PFSK-1 (cell line): Measurements from ENCODE around the gene NEK10.

Experiments used
- FOXP2 ChIP-seq: optimal IDR thresholded peaks from 2 replicates; pipeline ENCODE3; 2011; ENCODE audit warnings: borderline replicate concordance, control low read depth, inconsistent platforms; ENCODE audit not compliant: insufficient read depth; ENCODE audit errors: extremely low read length, extremely low read depth
- POLR2AphosphoS5 ChIP-seq: IDR thresholded peaks from 2 replicates; pipeline ENCODE4 v1.6.1; 2012; ENCODE audit warnings: low read depth, mild to moderate bottlenecking, control low read depth, low read length, moderate library complexity
- SIN3A ChIP-seq: IDR thresholded peaks from 2 replicates; pipeline ENCODE4 v1.6.1; 2012; ENCODE audit warnings: mild to moderate bottlenecking, low read length, moderate library complexity, borderline replicate concordance; ENCODE audit not compliant: insufficient read depth
- TAF1 ChIP-seq: IDR thresholded peaks from 2 replicates; pipeline ENCODE4 v1.6.1; 2012; ENCODE audit warnings: low read length, control low read depth, borderline replicate concordance; ENCODE audit not compliant: insufficient read depth
- TF ChIP-seq, protein P1 (sequence below), 2 experiments: IDR thresholded peaks; 2 replicates each; pipeline versions ENCODE4 v1.6.1 to v1.8.0; 2011 to 2012; ENCODE audit warnings: low read depth in 2 of 2, low read length in 2 of 2, control low read depth in 1 of 2, inconsistent platforms in 1 of 2, mild to moderate bottlenecking in 1 of 2, moderate library complexity in 1 of 2; ENCODE audit not compliant: insufficient read depth in 1 of 2

The NEK10 gene

DNA sequence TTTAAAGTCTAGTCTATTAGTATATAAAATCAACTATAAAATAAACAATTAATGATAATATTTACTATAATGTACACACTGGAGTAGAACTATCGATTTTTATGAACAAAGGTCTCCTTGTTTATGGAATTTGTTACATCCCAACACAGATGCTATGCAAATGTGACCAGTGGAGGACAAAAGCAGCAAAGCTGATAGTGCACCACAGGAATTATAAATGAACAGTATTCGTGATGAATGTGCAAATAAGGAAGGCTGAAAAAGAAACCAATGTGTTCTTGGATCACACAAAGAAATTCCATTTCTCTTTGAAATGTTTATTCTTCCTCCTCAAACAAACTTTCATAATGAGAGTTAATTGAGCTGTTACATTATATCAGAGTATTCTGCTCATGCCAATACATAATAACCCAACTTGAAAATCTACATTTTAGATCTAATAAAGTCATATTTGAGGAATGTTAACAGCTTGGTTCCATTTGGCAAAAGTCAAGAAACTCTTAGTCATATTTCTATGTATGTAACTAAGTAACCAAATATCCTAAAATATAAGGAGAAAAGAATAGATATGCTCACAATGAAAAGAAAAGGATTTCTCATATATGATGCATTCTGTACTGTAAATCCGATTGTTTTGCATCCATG lies 79.3 kb downstream of the NEK10 start:
- no peak for TF ChIP-seq POLR2AphosphoS5

DNA sequence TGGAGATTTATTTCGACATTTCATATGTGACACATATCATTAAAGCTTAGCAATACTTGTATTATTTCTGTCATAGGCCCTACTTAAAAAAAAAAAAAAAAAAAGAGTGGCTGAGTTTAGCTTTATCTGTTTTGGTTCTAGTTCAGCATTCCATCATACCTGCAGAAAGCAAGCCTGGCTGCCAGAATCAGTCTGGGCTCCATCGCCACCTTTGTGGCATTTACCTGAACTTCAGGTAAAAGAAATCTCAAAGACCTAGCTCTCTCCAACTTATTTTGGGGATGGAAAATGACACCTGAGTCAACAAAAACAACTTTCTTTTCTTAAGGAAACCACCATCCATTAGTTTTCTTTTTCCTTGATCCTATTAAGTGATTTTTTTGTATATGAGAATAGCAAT lies 82.1 kb downstream of the NEK10 start:
- TF ChIP-seq, protein P1, sequence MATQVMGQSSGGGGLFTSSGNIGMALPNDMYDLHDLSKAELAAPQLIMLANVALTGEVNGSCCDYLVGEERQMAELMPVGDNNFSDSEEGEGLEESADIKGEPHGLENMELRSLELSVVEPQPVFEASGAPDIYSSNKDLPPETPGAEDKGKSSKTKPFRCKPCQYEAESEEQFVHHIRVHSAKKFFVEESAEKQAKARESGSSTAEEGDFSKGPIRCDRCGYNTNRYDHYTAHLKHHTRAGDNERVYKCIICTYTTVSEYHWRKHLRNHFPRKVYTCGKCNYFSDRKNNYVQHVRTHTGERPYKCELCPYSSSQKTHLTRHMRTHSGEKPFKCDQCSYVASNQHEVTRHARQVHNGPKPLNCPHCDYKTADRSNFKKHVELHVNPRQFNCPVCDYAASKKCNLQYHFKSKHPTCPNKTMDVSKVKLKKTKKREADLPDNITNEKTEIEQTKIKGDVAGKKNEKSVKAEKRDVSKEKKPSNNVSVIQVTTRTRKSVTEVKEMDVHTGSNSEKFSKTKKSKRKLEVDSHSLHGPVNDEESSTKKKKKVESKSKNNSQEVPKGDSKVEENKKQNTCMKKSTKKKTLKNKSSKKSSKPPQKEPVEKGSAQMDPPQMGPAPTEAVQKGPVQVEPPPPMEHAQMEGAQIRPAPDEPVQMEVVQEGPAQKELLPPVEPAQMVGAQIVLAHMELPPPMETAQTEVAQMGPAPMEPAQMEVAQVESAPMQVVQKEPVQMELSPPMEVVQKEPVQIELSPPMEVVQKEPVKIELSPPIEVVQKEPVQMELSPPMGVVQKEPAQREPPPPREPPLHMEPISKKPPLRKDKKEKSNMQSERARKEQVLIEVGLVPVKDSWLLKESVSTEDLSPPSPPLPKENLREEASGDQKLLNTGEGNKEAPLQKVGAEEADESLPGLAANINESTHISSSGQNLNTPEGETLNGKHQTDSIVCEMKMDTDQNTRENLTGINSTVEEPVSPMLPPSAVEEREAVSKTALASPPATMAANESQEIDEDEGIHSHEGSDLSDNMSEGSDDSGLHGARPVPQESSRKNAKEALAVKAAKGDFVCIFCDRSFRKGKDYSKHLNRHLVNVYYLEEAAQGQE (IDR thresholded peaks at IDR 0.05; ENCODE audit: insufficient read depth in 1 of 2, low read depth in 2 of 2, low read length in 2 of 2) = no peak
- no peak for TF ChIP-seq FOXP2
- TF ChIP-seq TAF1 = no peak
- no peak for TF ChIP-seq SIN3A
- no peak for TF ChIP-seq POLR2AphosphoS5

DNA sequence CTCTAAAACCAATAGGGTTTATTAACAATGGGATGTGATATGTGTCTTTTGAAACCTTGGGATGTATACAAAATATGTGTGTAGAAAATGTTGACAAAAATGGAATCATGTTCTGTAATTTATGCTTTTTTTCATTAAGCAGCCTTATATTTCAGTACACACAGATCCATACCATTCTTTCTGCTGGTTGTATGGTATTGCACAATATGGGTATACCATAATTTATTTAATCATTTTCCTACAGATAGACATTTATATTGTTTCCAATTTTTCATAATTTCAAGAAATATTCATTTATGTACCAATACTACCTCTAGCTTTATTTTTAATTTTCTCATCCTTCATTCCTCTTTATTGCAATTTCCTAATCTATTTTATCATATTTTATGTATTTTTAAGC lies 83.5 kb downstream of the NEK10 start:
- TF ChIP-seq, protein P1 (IDR thresholded peaks at IDR 0.05; ENCODE audit: insufficient read depth in 1 of 2, low read depth in 2 of 2, low read length in 2 of 2) = no peak
- no peak for TF ChIP-seq POLR2AphosphoS5
- no peak for TF ChIP-seq SIN3A
- no peak for TF ChIP-seq FOXP2
- no peak for TF ChIP-seq TAF1

DNA sequence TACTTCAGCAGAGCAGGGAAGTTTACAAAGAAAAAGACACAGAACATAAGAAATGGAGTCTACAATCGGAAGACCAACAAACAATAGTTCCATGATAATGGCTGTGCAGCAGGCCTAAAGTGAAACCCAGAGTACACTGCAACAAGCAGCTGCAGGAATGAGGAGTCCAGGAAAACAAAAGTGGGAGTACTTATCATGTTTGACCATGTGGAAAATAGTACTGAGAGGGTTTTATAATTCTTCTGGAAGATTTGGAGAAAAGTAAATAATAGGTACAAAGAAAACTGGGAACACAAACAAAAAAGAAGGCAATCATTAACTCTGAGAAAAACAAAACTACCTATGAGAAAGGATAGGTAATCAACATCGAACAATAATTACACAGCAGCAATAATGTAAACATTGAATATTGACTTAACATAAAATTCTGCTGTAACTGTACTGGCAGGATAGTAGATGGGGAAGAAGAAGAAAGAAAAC lies 87.5 kb downstream of the NEK10 start:
- no peak for TF ChIP-seq FOXP2

DNA sequence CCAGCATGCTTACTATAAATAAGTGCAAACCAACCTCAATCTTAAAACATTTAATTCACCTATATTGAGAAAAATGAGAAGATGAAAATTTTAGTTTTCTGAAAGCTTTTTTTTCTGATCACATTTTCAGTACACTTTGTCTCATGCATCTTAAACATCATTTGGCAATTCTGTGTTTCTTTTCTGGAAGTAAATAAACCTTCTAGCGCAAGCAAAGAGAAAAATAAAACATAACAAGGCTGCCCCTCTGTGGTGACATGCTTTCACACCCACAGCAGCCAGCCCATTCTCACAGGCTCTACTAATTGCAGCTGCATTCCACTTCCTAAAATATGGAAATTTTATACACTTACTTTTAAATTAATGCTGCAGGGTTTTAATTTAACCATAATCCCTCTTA lies 90.1 kb downstream of the NEK10 start:
- TF ChIP-seq, protein P1 (IDR thresholded peaks at IDR 0.05; ENCODE audit: insufficient read depth in 1 of 2, low read depth in 2 of 2, low read length in 2 of 2) = no peak
- TF ChIP-seq POLR2AphosphoS5 (no peak), TAF1 (no peak), FOXP2 (no peak), SIN3A (no peak)

DNA sequence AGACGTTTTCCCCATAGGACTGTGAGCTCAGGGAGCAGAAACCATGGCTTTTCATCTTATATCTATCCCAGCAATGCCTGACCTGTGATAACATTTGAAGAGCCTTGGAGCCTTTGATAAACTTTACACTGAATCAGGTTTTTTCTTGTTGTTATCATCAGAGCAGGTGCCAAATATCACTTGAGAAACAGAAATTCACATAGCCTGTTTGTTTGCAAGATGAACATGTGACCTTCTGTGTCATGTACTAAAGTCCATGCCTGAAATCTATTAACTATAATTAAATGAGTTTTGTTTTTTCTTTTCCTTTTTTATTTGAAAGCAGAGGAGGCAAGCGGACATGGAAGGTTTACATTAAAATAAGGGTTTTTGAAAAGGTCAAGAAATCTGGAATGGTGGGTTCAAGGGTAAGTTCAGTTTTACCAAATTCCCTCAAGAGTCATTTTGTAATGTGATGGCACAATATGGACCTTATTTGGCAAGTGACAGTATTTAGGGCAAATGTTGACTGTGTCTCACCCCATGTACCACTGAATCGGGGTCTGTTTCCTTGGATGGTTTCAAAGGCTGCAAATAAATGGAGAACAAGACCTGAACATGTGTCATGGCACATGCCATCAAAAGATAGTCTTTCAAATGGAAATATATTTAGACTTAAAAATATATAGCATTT lies 90.7 kb downstream of the NEK10 start:
- TF ChIP-seq, protein P1 (IDR thresholded peaks at IDR 0.05; ENCODE audit: insufficient read depth in 1 of 2, low read depth in 2 of 2, low read length in 2 of 2) = no peak
- no peak for TF ChIP-seq FOXP2
- no peak for TF ChIP-seq SIN3A
- TF ChIP-seq POLR2AphosphoS5 = no peak
- no peak for TF ChIP-seq TAF1
